Tibial nerve (tissue), 3 donors: ENCODE results near the gene GPR15LG.

ENCODE experiments used
- POLR2A ChIP-seq, 2 donors: fragments of 450-650 bp; IDR thresholded peaks; one replicate each; pipeline ENCODE4 v1.6.1; 2017; ENCODE audit warnings: antibody characterized with exemption in 2 of 2, mild to moderate bottlenecking in 2 of 2, moderate library complexity in 2 of 2
- TF ChIP-seq, protein P1 (sequence below), 5 experiments: fragments of 200-600 bp in 3 of 5; fragments of 450-650 bp in 2 of 5; sonication (generic) in 3 of 5; IDR thresholded peaks; one replicate each; pipeline ENCODE4 v1.5.1; 2016 to 2019; ENCODE audit warnings: antibody characterized with exemption in 5 of 5, mild to moderate bottlenecking in 3 of 5, moderate library complexity in 2 of 5

DNA sequence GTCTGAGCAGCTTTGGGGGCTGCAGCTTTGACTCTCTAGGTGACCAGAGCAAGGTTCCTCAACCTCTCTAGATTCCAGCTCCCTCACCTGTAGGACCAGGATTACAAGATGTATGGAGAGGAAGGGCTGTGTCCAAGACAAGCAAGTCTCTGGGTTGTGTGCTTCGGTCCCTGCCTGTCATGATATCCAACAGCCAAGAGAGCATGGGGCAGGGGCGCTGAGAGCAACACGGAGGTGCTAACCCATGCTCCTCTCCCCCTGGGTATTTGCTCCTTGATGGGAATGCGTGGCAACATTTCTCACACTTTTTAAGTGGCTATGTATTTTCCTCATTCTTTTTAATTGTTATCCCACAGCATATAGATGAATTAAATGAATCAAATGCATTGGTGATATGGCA is 31.0 kb downstream of the GPR15LG start:
- TF ChIP-seq, protein P1, sequence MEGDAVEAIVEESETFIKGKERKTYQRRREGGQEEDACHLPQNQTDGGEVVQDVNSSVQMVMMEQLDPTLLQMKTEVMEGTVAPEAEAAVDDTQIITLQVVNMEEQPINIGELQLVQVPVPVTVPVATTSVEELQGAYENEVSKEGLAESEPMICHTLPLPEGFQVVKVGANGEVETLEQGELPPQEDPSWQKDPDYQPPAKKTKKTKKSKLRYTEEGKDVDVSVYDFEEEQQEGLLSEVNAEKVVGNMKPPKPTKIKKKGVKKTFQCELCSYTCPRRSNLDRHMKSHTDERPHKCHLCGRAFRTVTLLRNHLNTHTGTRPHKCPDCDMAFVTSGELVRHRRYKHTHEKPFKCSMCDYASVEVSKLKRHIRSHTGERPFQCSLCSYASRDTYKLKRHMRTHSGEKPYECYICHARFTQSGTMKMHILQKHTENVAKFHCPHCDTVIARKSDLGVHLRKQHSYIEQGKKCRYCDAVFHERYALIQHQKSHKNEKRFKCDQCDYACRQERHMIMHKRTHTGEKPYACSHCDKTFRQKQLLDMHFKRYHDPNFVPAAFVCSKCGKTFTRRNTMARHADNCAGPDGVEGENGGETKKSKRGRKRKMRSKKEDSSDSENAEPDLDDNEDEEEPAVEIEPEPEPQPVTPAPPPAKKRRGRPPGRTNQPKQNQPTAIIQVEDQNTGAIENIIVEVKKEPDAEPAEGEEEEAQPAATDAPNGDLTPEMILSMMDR (IDR thresholded peaks at IDR 0.05), result no peak
- TF ChIP-seq POLR2A (IDR thresholded peaks at IDR 0.05), result no peak
